Omental fat pad (tissue), 4 donors: ENCODE data around the gene LPO. TPM values are rescaled to one million over a fixed set of nuclear protein-coding genes. Genes with fewer than 3 reads are reported as not detected.

ENCODE experiments used
- ATAC-seq: fragments of 150-250 bp; one replicate; pipeline ENCODE4 v1.9.1; 2016; ENCODE audit warnings: mild to moderate bottlenecking, moderate library complexity; ENCODE audit not compliant: low FRiP score
- DNase-seq: peaks from one replicate; pipeline ENCODE4 v3.0.0-alpha.2; 2019; ENCODE audit warnings: low spot score
- total RNA-seq, 4 donors: library from RNA; depleted of rRNA; stranded (reverse); fragments of >200 nt; gene quantifications; one replicate each; pipeline ENCODE4 v1.1.0, GENCODE V29; 2016
- TF ChIP-seq, protein P1 (sequence below), 3 donors: fragments of 450-650 bp; IDR thresholded peaks; one replicate each; pipeline ENCODE4 v1.5.1; 2016 to 2017; ENCODE audit warnings: antibody characterized with exemption in 3 of 3, mild to moderate bottlenecking in 3 of 3, moderate library complexity in 2 of 3

The LPO gene
- total RNA-seq, 4 donors from 2014 or later, result 0.46 TPM; not detected in 3

- no peak for DNase-seq
- ATAC-seq, result no peak
- TF ChIP-seq, protein P1, sequence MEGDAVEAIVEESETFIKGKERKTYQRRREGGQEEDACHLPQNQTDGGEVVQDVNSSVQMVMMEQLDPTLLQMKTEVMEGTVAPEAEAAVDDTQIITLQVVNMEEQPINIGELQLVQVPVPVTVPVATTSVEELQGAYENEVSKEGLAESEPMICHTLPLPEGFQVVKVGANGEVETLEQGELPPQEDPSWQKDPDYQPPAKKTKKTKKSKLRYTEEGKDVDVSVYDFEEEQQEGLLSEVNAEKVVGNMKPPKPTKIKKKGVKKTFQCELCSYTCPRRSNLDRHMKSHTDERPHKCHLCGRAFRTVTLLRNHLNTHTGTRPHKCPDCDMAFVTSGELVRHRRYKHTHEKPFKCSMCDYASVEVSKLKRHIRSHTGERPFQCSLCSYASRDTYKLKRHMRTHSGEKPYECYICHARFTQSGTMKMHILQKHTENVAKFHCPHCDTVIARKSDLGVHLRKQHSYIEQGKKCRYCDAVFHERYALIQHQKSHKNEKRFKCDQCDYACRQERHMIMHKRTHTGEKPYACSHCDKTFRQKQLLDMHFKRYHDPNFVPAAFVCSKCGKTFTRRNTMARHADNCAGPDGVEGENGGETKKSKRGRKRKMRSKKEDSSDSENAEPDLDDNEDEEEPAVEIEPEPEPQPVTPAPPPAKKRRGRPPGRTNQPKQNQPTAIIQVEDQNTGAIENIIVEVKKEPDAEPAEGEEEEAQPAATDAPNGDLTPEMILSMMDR (IDR thresholded peaks at IDR 0.05), result no peak
These were observed 42.8 kb upstream of the LPO start for GRCh38 chr17:58195518-58196123.

- TF ChIP-seq, protein P1 (IDR thresholded peaks at IDR 0.05), result no peak
- ATAC-seq (no peak), DNase-seq (no peak)
These were observed 41.8 kb upstream of the LPO start for GRCh38 chr17:58196610-58197009.

DNA sequence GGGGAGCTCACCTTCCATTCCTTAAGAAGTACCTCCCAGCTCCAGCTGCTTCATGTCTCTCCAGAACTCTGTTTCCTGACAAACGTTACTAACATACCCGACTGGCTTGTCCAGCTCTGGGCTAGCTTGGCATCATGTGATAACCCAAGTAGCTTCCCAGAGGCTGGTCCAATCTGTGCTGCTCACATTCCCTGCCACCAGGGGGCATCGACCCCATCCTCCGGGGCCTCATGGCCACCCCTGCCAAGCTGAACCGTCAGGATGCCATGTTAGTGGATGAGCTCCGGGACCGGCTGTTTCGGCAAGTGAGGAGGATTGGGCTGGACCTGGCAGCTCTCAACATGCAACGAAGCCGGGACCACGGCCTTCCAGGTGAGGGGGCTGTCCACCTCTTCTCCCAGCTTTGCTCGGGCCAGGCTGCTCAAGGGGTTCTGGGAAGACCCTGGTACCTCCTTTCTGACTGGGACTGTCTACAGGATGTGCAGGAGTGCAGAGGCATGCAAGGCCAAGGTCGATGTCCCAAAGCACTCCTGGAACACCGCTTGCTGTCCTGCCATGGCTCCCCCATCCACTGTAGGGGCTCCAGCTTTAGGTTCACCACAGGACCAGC lies 38.3 kb upstream of the LPO start:
- no peak for ATAC-seq
- DNase-seq, result no peak
- TF ChIP-seq, protein P1 (IDR thresholded peaks at IDR 0.05), result no peak

DNA sequence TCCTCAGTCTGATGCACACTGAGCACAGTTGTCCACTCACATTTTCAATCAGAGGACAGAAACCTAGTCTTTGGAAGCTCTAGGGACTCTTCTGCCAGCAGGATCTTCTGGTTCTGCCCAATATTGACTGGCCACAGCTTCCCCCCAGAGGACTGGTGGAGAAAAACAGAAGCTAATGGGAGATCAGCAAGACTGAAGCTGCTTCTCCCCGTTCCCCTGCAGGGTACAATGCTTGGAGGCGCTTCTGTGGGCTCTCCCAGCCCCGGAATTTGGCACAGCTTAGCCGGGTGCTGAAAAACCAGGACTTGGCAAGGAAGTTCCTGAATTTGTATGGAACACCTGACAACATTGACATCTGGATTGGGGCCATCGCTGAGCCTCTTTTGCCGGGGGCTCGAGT lies 35.5 kb upstream of the LPO start:
- DNase-seq (no peak), ATAC-seq (no peak)
- TF ChIP-seq, protein P1 (IDR thresholded peaks at IDR 0.05), result no peak

- ATAC-seq (no peak), DNase-seq (no peak)
- TF ChIP-seq, protein P1 (IDR thresholded peaks at IDR 0.05), result no peak
These were observed 33.6 kb upstream of the LPO start for GRCh38 chr17:58204796-58205195.

DNA sequence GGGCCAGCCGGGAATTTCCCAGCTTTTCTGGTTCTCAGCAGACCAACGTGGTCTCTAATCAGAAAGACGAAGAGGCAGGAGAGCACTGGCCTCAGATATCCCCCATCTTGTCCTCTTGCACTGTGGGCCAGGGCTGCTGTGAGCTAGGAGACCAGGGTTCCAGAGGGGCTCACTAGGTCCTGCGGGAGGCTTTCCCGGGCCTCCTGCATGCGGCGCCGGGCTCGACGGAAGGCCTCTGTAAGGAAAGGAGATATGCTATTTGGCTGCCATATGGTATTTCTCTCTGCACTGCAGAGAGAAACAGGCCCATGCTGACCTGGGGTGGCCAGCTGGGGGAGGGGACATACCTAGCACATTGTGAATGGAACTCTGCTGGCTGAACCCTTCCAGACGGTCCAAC lies 32.4 kb upstream of the LPO start:
- TF ChIP-seq, protein P1 (IDR thresholded peaks at IDR 0.05), result no peak
- no peak for ATAC-seq

DNA sequence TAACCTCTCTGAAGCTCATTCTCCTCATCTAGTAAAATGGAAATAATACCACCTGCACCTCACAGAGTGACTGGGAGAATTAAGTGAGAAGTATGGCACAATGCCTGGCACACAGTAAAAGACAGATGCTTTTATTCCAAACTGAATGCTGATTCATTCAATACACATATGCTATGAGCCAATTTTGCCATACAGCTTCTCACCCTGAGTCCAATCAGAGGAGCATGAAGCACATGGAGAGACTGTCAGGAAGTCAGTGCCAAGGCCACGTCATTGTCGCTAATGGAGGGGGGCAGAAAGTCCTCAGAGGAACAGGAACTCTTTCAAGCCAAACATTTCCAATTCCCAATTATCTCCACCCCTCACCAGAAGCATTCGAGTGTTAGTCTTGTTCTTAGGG lies 30.9 kb upstream of the LPO start:
- DNase-seq, result no peak
- ATAC-seq, result no peak
- TF ChIP-seq, protein P1 (IDR thresholded peaks at IDR 0.05), result no peak

More for the DNA sequence above, 32.4 kb upstream of the LPO start:
- no peak for DNase-seq
